Loucy (cell line): ENCODE measurements around the gene UBASH3A.

Experiments used
- CTCF ChIP-seq: fragments of 200-600 bp; sonication (generic); conservative IDR thresholded peaks from 2 replicates; pipeline ENCODE4 v1.5.1; 2014; ENCODE audit warnings: mild to moderate bottlenecking, antibody characterized with exemption, low read length
- EZH2phosphoT487 ChIP-seq: fragments of 200-600 bp; IDR thresholded peaks from 2 replicates; pipeline ENCODE4 v1.6.1; 2018; ENCODE audit warnings: antibody characterized with exemption, mild to moderate bottlenecking, moderate library complexity, borderline replicate concordance

- no peak for TF ChIP-seq CTCF
- no peak for TF ChIP-seq EZH2phosphoT487
Measured at GRCh38 chr21:42435401-42435800, 31.7 kb downstream of the UBASH3A start.
